Measurements from ENCODE around the gene CHST2. TPM values are rescaled to one million over a fixed set of nuclear protein-coding genes. Genes with fewer than 3 reads are reported as not detected.

Gene CHST2
- total RNA-seq, 1 donor from 2014 or later = 41.6 TPM

DNA sequence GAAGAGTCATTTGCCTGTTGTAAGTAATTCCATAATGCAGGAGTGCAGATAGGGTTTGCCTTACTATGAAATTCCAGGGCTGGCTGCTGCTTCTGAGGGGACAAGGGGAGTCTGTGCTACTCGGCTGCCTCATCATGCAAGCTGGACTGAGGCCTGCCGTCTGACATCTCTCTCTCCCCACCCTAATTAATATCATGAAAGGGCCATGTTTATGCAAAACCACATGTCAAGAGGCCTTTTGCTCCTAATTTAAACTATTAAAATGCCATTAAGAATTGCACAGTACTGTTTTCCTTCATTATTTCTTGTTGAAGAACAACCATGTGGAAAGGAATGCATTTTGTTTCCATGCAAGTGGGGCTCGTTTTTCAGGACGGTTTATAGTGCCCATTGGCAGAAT is 26.3 kb downstream of the CHST2 start:
- Mint-ChIP-seq H3K27me3 (ENCODE audit: unreplicated experiment) (no peaks in the 10 kb centered on the region), H3K4me1 (ENCODE audit: unreplicated experiment) (peaks cover 16% of the 10 kb centered on the region)

DNA sequence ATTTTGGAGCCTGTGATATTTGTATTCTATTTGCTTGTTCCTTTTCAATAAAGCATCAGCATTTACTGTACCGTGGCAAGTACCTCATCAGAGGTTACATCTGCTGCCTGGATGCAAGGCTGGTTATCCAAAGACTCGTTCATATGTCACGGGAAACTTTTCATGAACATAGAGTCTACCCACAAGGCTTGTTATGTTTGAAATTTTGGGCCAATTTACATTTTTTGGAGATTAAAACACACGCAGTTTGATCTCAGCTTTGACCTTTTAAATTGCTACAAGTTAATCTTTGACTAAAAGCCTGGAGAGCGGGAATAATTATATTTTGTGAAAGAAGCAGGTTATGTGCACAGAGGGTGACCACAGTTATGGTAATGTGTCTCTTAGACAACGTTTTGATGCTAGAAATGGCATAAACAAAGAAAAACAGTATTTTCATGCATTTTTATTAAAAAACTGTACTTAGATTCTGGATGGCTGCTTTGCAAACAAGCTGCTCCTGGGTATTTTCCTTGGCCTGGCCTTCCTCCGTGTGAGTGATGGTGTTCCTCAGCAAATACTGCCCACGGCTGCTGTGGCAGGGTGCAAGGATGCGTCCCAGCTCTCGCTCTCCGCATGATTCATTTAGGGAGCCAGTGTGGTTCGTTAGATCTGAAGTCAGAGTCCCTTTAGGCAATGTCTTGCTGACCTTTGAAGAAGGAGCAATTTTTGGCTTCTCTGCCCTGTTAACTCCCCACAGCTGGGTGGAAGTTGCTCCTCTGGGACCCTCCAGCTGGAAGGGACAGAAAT is 27.1 kb downstream of the CHST2 start:
- no peaks in the 10 kb centered on the region for H3K27me3 Mint-ChIP-seq (ENCODE audit: unreplicated experiment)
- peaks cover 16% of the 10 kb centered on the region for H3K4me1 Mint-ChIP-seq (ENCODE audit: unreplicated experiment)
- no peak for DNase-seq (ENCODE audit: extremely low spot score, unreplicated experiment)
- peak overlapping the region; percentile 54 for H3K27ac Mint-ChIP-seq (ENCODE audit: unreplicated experiment)
- TF ChIP-seq, protein P1, sequence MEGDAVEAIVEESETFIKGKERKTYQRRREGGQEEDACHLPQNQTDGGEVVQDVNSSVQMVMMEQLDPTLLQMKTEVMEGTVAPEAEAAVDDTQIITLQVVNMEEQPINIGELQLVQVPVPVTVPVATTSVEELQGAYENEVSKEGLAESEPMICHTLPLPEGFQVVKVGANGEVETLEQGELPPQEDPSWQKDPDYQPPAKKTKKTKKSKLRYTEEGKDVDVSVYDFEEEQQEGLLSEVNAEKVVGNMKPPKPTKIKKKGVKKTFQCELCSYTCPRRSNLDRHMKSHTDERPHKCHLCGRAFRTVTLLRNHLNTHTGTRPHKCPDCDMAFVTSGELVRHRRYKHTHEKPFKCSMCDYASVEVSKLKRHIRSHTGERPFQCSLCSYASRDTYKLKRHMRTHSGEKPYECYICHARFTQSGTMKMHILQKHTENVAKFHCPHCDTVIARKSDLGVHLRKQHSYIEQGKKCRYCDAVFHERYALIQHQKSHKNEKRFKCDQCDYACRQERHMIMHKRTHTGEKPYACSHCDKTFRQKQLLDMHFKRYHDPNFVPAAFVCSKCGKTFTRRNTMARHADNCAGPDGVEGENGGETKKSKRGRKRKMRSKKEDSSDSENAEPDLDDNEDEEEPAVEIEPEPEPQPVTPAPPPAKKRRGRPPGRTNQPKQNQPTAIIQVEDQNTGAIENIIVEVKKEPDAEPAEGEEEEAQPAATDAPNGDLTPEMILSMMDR (IDR thresholded peaks at IDR 0.05) = no peak
- no peak overlapping the region for H3K4me3 Mint-ChIP-seq (ENCODE audit: unreplicated experiment)
- H3K36me3 Mint-ChIP-seq (ENCODE audit: unreplicated experiment) = no peaks in the 10 kb centered on the region
- H3K9me3 Mint-ChIP-seq (ENCODE audit: unreplicated experiment) = no peaks in the 10 kb centered on the region

More for the DNA sequence above, 26.3 kb downstream of the CHST2 start:
- Mint-ChIP-seq H3K9me3 (ENCODE audit: unreplicated experiment) (no peaks in the 10 kb centered on the region), H3K36me3 (ENCODE audit: unreplicated experiment) (no peaks in the 10 kb centered on the region), H3K27ac (ENCODE audit: unreplicated experiment) (no peak overlapping the region), H3K4me3 (ENCODE audit: unreplicated experiment) (no peak overlapping the region)
- TF ChIP-seq, protein P1 (IDR thresholded peaks at IDR 0.05) = no peak
- DNase-seq (ENCODE audit: extremely low spot score, unreplicated experiment) = no peak

- Mint-ChIP-seq H3K36me3 (ENCODE audit: unreplicated experiment) (no peaks in the 10 kb centered on the region), H3K4me3 (ENCODE audit: unreplicated experiment) (no peak overlapping the region), H3K27me3 (ENCODE audit: unreplicated experiment) (no peaks in the 10 kb centered on the region), H3K4me1 (ENCODE audit: unreplicated experiment) (peaks cover 16% of the 10 kb centered on the region), H3K9me3 (ENCODE audit: unreplicated experiment) (no peaks in the 10 kb centered on the region), H3K27ac (ENCODE audit: unreplicated experiment) (no peak overlapping the region)
- no peak for DNase-seq (ENCODE audit: extremely low spot score, unreplicated experiment)
- TF ChIP-seq, protein P1 (IDR thresholded peaks at IDR 0.05) = no peak
Observed at GRCh38 chr3:143147707-143148106, 28.1 kb downstream of the CHST2 start.

DNA sequence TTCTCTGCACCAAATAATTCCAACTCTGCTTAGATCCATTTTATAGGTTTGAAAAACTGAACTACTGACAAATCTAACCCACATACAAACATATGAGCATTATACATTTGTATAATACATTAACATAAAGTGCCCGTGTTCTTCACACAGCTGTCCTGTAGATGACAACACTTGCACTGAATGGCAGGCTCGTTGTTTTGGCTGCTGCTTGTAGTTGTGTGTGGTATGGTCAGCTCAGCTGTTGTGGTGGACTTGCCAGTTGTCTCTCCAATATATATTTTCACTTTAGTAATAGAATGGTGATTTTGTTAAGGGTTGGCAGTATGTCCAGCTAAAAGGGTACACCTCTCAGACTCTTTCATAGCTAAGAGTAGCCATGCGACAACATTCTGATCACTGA is 30.5 kb downstream of the CHST2 start:
- no peaks in the 10 kb centered on the region for H3K9me3 Mint-ChIP-seq (ENCODE audit: unreplicated experiment)
- no peak overlapping the region for H3K27ac Mint-ChIP-seq (ENCODE audit: unreplicated experiment)
- TF ChIP-seq, protein P1 (IDR thresholded peaks at IDR 0.05) = no peak
- no peak for DNase-seq (ENCODE audit: extremely low spot score, unreplicated experiment)
- H3K4me3 Mint-ChIP-seq (ENCODE audit: unreplicated experiment) = no peak overlapping the region
- no peaks in the 10 kb centered on the region for H3K27me3 Mint-ChIP-seq (ENCODE audit: unreplicated experiment)
- H3K36me3 Mint-ChIP-seq (ENCODE audit: unreplicated experiment) = no peaks in the 10 kb centered on the region
- peaks cover 16% of the 10 kb centered on the region for H3K4me1 Mint-ChIP-seq (ENCODE audit: unreplicated experiment)

GRCh38 chr3:143151004-143151731 is 31.6 kb downstream of the CHST2 start:
- Mint-ChIP-seq H3K27ac (ENCODE audit: unreplicated experiment) (no peak overlapping the region), H3K36me3 (ENCODE audit: unreplicated experiment) (no peaks in the 10 kb centered on the region), H3K4me1 (ENCODE audit: unreplicated experiment) (peaks cover 13% of the 10 kb centered on the region), H3K9me3 (ENCODE audit: unreplicated experiment) (no peaks in the 10 kb centered on the region), H3K4me3 (ENCODE audit: unreplicated experiment) (no peak overlapping the region), H3K27me3 (ENCODE audit: unreplicated experiment) (no peaks in the 10 kb centered on the region)
- TF ChIP-seq, protein P1 (IDR thresholded peaks at IDR 0.05) = no peak
- no peak for DNase-seq (ENCODE audit: extremely low spot score, unreplicated experiment)
